Transverse colon (tissue), 3 donors: ENCODE results near the gene CHKA.

ENCODE experiments used
- CTCF ChIP-seq, 5 experiments: fragments of 200-600 bp in 3 of 5; fragments of 450-650 bp in 2 of 5; sonication (generic) in 3 of 5; IDR thresholded peaks; 1 replicate in 2 of 5; 2 replicates in 3 of 5; pipeline ENCODE4 v1.5.1; 2016 to 2017; ENCODE audit warnings: antibody characterized with exemption in 5 of 5, inconsistent platforms in 3 of 5, mild to moderate bottlenecking in 2 of 5, moderate library complexity in 1 of 5
- EP300 ChIP-seq: sonication (generic); formaldehyde crosslinking; IDR thresholded peaks from one replicate; pipeline ENCODE4 v1.6.1; 2017; ENCODE audit warnings: antibody characterized with exemption, low read depth
- POLR2A ChIP-seq: fragments of 450-650 bp; IDR thresholded peaks from one replicate; pipeline ENCODE4 v1.6.1; 2016; ENCODE audit warnings: antibody characterized with exemption, mild to moderate bottlenecking, moderate library complexity

GRCh38 chr11:68080860-68081259 lies 40.3 kb downstream of the CHKA start:
- no peak for TF ChIP-seq EP300
- no peak for TF ChIP-seq CTCF (IDR thresholded peaks at IDR 0.05)
- no peak for TF ChIP-seq POLR2A
